Activated CD4-positive, CD25-positive, alpha-beta regulatory T cell treated with anti-CD3 and anti-CD28 coated beads, Interleukin-2, amount 50 U/mL, for 16 hours (primary cell): ENCODE results near the gene MATR3.
"Not testable (repeated sequence)": the region's sequence is repeated elsewhere in the genome, so short reads cannot be mapped to it uniquely, and the experiment has no call there.

Experiments used
- DNase-seq: peaks from one replicate; pipeline ENCODE4 v3.0.0-alpha.2; 2020; ENCODE audit warnings: low read depth, low spot score

Gene MATR3

GRCh38 chr5:139347863-139348262, 54.3 kb downstream of the MATR3 start:
- DNase-seq: not testable (repeated sequence)

- no peak for DNase-seq
These were observed 60.6 kb downstream of the MATR3 start for GRCh38 chr5:139354186-139354585.

- not testable (repeated sequence) for DNase-seq
These were observed 62.4 kb downstream of the MATR3 start for GRCh38 chr5:139355900-139356299.

DNA sequence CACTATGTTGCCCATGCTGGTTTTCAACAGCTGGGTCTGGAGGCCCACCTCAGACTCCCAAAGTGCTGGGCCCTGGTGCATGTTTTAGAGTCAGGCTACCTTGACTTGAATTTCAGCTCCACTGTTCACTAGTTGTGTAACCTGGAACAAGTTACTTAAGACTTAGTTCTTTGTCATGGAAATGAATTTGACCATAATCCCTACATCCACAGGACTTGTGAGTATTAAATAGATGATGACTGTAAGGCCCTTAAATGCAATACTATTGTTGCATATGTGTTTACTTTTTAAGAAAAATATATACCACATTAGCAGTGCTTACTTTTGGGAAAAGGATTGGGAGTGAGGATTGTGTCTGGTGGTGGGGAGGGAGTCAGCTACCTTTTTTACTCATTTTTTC, 64.5 kb downstream of the MATR3 start:
- DNase-seq: no peak

GRCh38 chr5:139360384-139360783, 66.8 kb downstream of the MATR3 start:
- no peak for DNase-seq

DNA sequence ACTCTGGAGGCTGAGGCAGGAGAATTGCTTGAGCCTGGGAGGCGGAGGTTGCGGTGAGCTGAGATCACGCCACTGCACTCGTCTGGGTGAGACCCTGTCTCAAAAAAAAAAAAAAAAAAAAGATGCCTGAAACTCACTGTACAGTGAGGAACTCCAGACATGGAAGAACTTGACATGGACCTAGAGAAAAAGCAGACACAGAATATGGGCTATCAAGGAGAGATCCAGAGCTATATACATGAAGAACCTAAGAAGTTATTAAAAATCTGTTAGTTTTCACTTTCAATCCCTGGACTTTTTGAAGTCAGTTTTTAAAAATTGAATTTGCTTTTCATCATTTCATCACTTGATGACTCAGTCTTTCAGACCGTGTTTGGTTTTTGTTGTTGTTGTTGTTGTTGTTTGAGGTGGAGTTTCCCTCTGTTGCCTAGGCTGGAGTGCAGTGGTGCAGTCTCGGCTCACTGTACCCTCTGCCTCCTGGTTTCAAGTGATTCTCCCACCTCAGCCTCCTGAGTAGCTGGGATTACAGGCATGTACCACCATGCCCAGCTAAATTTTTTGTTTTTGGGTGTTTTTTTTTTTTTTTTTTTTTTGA, 68.4 kb downstream of the MATR3 start:
- DNase-seq: no peak

- no peak for DNase-seq
These were observed 70.4 kb downstream of the MATR3 start for GRCh38 chr5:139363937-139364336.

DNA sequence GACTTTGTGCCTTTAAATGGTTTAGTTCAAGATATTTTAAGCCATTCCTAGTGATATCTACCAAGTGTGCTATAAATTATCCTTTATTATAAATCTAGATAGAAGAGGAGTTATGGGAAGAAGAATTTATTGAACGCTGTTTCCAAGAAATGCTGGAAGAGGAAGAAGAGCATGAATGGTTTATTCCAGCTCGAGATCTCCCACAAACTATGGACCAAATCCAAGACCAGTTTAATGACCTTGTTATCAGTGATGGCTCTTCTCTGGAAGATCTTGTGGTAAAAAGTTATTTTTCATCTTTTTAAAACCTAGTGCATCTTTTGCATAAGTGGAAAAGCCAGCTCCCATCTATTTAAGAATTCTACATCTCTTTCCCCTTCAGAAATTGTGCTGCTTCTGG, 70.9 kb downstream of the MATR3 start:
- DNase-seq: no peak

DNA sequence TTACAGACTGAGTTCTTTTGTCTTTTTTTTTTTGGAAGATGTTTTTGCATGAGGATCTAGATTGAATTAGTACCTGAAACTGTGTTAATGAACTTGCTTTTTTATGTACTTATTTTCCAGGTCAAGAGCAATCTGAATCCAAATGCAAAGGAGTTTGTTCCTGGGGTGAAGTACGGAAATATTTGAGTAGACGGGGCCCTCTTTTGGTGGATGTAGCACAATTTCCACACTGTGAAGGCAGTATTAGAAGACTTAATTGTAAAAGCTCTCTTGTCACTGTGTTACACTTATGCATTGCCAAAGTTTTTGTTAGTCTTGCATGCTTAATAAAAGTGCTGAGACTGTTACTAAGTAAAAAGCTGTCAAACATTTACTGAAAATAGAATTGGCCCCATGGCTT, 75.1 kb downstream of the MATR3 start:
- no peak for DNase-seq

- no peak for DNase-seq
These were observed 75.6 kb downstream of the MATR3 start for GRCh38 chr5:139369181-139369580.

GRCh38 chr5:139371482-139372435, 78.2 kb downstream of the MATR3 start:
- DNase-seq: no peak

DNA sequence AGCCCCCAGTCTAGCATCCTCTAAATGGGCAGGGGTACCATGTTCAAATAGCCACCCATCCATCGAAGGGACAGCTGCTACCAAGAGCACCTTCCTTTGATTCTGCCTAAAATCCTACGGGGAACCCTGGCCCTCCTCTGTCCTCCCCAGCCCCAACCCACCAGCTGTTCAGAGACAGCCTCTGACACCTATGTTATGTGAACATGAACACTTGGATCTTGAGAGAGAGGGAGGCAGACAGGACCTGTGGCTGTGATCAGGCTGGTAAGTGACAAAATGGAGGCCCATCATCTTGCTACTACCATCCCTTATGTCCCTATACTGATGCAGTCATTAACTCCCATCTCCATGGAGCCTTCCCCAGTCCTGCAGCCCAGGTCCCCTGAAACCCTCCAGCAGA, 81.4 kb downstream of the MATR3 start:
- DNase-seq: no peak

GRCh38 chr5:139376364-139376763, 82.8 kb downstream of the MATR3 start:
- no peak for DNase-seq

- DNase-seq: no peak
These were observed 83.7 kb downstream of the MATR3 start for GRCh38 chr5:139377226-139377625.

- no peak for DNase-seq
These were observed 84.7 kb downstream of the MATR3 start for GRCh38 chr5:139378101-139378825.

GRCh38 chr5:139378941-139379361, 85.4 kb downstream of the MATR3 start:
- DNase-seq: no peak

DNA sequence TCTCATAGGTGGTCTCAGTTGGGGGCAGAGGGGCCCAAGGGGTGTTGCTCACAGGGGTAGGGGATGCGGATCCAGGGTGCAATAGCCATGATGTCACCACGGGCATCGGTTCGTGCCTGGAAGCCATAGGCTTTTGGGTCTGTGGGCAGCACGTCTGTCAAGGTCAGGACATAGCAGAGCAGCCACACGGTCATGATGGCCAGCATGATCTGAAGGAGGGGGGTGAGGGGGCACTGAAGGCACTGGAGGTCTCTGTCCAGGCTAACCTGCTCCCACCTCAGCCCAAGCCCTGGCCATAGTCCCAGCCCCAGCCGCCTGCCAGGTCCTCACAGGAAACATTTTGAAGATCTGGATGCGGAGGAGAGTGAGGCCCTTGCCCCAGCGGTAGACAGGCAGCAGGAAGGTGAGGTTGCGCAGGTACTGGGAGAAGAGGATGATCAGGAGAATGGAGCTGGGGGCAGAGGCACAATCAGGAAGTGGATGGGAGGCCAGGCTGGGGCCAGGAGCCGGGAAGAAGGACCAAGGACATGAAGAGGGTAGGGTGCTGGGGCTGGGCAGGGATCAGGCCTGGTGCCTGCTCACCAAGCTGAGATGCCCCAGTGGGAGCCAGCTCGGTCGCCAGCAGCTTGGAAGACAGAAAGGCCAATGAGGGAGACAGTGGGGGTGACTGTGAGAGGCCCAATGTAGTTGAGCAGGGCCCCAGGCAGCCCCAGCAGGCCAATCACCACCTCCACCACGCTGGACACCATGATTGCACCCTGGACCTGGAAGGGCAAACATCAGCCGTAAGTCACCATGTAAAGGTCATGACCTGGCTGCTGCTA, 86.3 kb downstream of the MATR3 start:
- DNase-seq: no peak
